ENCODE results near the gene PARG.
"Not testable (repeated sequence)": the region's sequence is repeated elsewhere in the genome, so short reads cannot be mapped to it uniquely, and the experiment has no call there.

DNA sequence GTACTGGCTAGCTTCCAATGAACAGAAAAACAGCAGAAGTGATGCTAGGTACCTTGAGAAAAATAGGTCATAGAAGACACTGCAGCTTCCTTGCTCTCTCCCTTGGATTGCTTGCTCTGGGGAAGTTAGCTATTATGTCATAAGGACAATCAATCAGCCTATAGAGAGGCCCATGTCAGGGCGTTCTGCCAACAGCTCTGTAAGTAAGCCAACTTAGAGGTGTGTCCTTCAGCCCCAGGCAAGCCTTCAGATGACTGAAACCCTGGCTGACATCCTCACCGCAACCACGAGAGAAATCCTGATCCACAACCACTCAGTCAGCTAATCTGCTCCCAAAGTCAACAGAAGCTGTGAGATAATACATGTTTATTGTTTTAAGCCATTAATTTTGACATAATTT lies 58.0 kb downstream of the PARG start:
- TF ChIP-seq CTCF (IDR thresholded peaks at IDR 0.05; ENCODE audit: extremely low read depth in 1 of 2, insufficient read depth in 1 of 2, low read depth in 1 of 2, low read length in 2 of 2); POLR2AphosphoS5 (IDR thresholded peaks at IDR 0.05; ENCODE audit: insufficient read depth, low read depth, low read length); POLR2A (IDR thresholded peaks at IDR 0.05; ENCODE audit: low read depth, low read length); EZH2 (IDR thresholded peaks at IDR 0.05; ENCODE audit: borderline replicate concordance, low read depth, low read length, severe bottlenecking); JUN (IDR thresholded peaks at IDR 0.05; ENCODE audit: borderline replicate concordance, insufficient read depth, insufficient read length, low read depth); FOS (IDR thresholded peaks at IDR 0.05; ENCODE audit: borderline replicate concordance, insufficient read depth, low read length); MYC (IDR thresholded peaks at IDR 0.05; ENCODE audit: low read depth, low read length): not testable (repeated sequence)
- TF ChIP-seq, protein P1, sequence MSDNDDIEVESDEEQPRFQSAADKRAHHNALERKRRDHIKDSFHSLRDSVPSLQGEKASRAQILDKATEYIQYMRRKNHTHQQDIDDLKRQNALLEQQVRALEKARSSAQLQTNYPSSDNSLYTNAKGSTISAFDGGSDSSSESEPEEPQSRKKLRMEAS (IDR thresholded peaks at IDR 0.05; ENCODE audit: insufficient read depth, insufficient read length), result not testable (repeated sequence)

Data from endothelial cell of umbilical vein (primary cell).